Keratinocyte (primary cell): ENCODE results near the gene SESN3. TPM values are rescaled to one million over a fixed set of nuclear protein-coding genes. Genes with fewer than 3 reads are reported as not detected.

Source experiments
- DNase-seq: peaks from one replicate; pipeline ENCODE4 v3.0.0-alpha.2; 2011; ENCODE audit warnings: low read depth, missing footprints, low spot score
- FAIRE-seq: peaks from 2 replicates; lab custom pipeline; 2011; peaks lifted over from hg19 to GRCh38; lab: Jason Lieb, UNC
- H2AFZ ChIP-seq: 2 replicates; pipeline ENCODE4 v1.6.0; 2012; ENCODE audit warnings: low read length, control low read depth, inconsistent platforms; ENCODE audit not compliant: control insufficient read depth
- H3K27ac ChIP-seq: 2 replicates; pipeline ENCODE4 v1.5.1; 2011; ENCODE audit warnings: low read length; ENCODE audit not compliant: control insufficient read depth, insufficient read depth
- H3K27me3 ChIP-seq: 3 replicates; pipeline ENCODE4 v1.6.0; 2011; ENCODE audit warnings: low read length; ENCODE audit not compliant: control insufficient read depth, insufficient read depth; ENCODE audit errors: extremely low read depth
- H3K36me3 ChIP-seq, 2 experiments: 2 replicates in 1 of 2; 3 replicates in 1 of 2; pipeline ENCODE4 v1.5.1; 2011; ENCODE audit warnings: low read length in 2 of 2, mild to moderate bottlenecking in 1 of 2; ENCODE audit not compliant: control insufficient read depth in 2 of 2, insufficient read depth in 2 of 2; ENCODE audit errors: extremely low read depth in 1 of 2
- H3K4me1 ChIP-seq: 3 replicates; pipeline ENCODE4 v1.5.1; 2011; ENCODE audit warnings: low read length; ENCODE audit not compliant: control insufficient read depth, insufficient read depth; ENCODE audit errors: extremely low read depth
- H3K4me2 ChIP-seq: 3 replicates; pipeline ENCODE4 v1.6.0; 2011; ENCODE audit warnings: low read depth, low read length; ENCODE audit not compliant: control insufficient read depth, insufficient read depth; ENCODE audit errors: extremely low read depth
- H3K4me3 ChIP-seq, 3 experiments: fragments of 200-600 bp in 1 of 3; sonication (generic) in 1 of 3; 2 replicates in 2 of 3; 3 replicates in 1 of 3; pipeline ENCODE4 v1.5.1; 2011 to 2016; ENCODE audit warnings: low read length in 3 of 3, mild to moderate bottlenecking in 3 of 3, control low read depth in 2 of 3, inconsistent platforms in 1 of 3, low read depth in 1 of 3, mixed read lengths in 1 of 3, mixed run types in 1 of 3, moderate library complexity in 1 of 3; ENCODE audit not compliant: control insufficient read depth in 2 of 3, insufficient read depth in 2 of 3; ENCODE audit errors: extremely low read depth in 1 of 3
- H3K79me2 ChIP-seq: 2 replicates; pipeline ENCODE4 v1.6.0; 2012; ENCODE audit warnings: low read length; ENCODE audit not compliant: control insufficient read depth, insufficient read depth
- H3K9ac ChIP-seq: 3 replicates; pipeline ENCODE4 v1.6.0; 2011; ENCODE audit warnings: low read length; ENCODE audit not compliant: control insufficient read depth, insufficient read depth; ENCODE audit errors: extremely low read depth
- H3K9me1 ChIP-seq: 3 replicates; pipeline ENCODE4 v1.6.0; 2011; ENCODE audit warnings: low read length; ENCODE audit not compliant: control insufficient read depth, insufficient read depth; ENCODE audit errors: extremely low read depth
- H3K9me3 ChIP-seq: 2 replicates; pipeline ENCODE4 v1.5.1; 2012; ENCODE audit warnings: low read depth, low read length; ENCODE audit not compliant: control insufficient read depth
- H4K20me1 ChIP-seq: 3 replicates; pipeline ENCODE4 v1.6.0; 2011; ENCODE audit warnings: low read length; ENCODE audit not compliant: control insufficient read depth, insufficient read depth; ENCODE audit errors: extremely low read depth
- CTCF ChIP-seq, 3 experiments: IDR thresholded peaks in 1 of 3; conservative IDR thresholded peaks in 1 of 3; optimal IDR thresholded peaks in 1 of 3; 2 replicates in 2 of 3; 3 replicates in 1 of 3; pipeline versions ENCODE3 to v1.5.1; 2011; ENCODE audit warnings: low read length in 3 of 3, mild to moderate bottlenecking in 3 of 3, moderate library complexity in 2 of 3, control low read depth in 1 of 3, inconsistent platforms in 1 of 3; ENCODE audit not compliant: insufficient read depth in 2 of 3; ENCODE audit errors: extremely low read depth in 1 of 3
- EZH2 ChIP-seq: IDR thresholded peaks from one replicate; pipeline ENCODE4 v1.6.1; 2012; ENCODE audit warnings: inconsistent platforms, mild to moderate bottlenecking, low read length, moderate library complexity
- dilution Hi-C: fragments of 300-500 bp; cut with MboI; formaldehyde crosslinking; loops from one replicate; pipeline ENCODE4 v1.7.0; 2020; ENCODE audit warnings: low sequenced_read_pairs; ENCODE audit not compliant: extremely low pct_ligation_motif_present
- polyA plus RNA-seq, 5 experiments: library from polyadenylated mRNA; depleted of rRNA in 3 of 5; stranded (reverse) in 3 of 5; stranded (forward) in 1 of 5; unstranded in 1 of 5; fragments of >200 nt; gene quantifications; 1 replicate in 1 of 5; 2 replicates in 3 of 5; 3 replicates in 1 of 5; pipeline versions ENCODE4 v1.2.1 to v1.2.3, GENCODE V29; 2011 to 2012; ENCODE audit warnings: missing spikeins in 2 of 5, low read depth in 1 of 5, low replicate concordance in 1 of 5

SESN3 gene
- polyA plus RNA-seq, 1 donor (not counting 4 experiments of a cell fraction or from before 2014, with no cell fraction given) = 35.2 TPM

DNA sequence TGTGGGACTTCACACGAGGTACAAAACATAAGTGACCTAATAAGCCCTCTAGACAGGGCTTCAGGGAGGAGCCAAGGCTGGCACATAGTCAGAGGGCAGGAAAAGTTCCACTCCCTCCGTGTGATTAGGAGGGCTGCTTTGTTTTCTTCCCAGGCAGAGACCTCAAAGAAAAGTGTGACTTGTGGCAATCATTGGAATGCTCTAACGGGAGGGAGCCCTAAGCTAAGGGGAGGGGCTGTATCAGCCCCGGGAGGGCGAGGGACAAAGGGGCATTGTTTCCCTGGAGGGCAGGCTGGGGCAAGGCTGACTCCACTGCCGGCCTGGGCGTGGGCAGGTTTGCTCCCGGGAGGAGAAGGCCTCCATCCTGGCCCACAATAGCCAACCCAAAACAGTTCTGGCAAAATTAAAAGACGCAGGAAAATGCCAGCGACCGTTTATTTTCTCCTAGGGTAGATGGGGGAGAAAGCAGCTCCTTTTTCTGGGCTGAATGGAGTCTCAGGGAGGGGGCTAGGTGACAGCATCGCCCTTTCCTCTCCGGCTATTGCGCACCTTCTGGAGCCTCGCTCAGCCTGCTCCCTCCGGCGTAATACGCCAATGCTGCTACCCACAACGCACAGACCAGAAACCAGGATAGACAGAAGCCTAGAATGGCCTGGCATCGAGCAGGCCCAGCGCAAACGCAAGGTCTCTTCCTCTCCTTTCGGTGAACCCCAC lies 81.2 kb downstream of the SESN3 start:
- Histone ChIP-seq H3K9me3 (no peaks in the 10 kb centered on the region), H3K9me1 (no peaks in the 10 kb centered on the region), H3K27ac (peak overlapping the region; percentile 84), H3K79me2 (no peaks in the 10 kb centered on the region), H3K4me3 (peak overlapping the region; percentile 44 to 71 (median 57)), H3K4me1 (peaks cover 63% of the 10 kb centered on the region), H3K4me2 (peak overlapping the region; percentile 90), H3K9ac (peak overlapping the region; percentile 82), H2AFZ (peak overlapping the region; percentile 74), H3K27me3 (no peaks in the 10 kb centered on the region), H4K20me1 (no peaks in the 10 kb centered on the region), H3K36me3 (no peaks in the 10 kb centered on the region)
- DNase-seq (peak; percentile 68), FAIRE-seq (peak; percentile 39)
- no peak for TF ChIP-seq EZH2
- TF ChIP-seq CTCF (optimal IDR thresholded peaks at IDR 0.05 in 1 of 3, IDR thresholded peaks at IDR 0.05 in 1 of 3, conservative IDR thresholded peaks at IDR 0.05 in 1 of 3; ENCODE audit: extremely low read depth in 1 of 3, insufficient read depth in 2 of 3, low read length in 3 of 3) = no peak
- dilution Hi-C loops = no loop called here

DNA sequence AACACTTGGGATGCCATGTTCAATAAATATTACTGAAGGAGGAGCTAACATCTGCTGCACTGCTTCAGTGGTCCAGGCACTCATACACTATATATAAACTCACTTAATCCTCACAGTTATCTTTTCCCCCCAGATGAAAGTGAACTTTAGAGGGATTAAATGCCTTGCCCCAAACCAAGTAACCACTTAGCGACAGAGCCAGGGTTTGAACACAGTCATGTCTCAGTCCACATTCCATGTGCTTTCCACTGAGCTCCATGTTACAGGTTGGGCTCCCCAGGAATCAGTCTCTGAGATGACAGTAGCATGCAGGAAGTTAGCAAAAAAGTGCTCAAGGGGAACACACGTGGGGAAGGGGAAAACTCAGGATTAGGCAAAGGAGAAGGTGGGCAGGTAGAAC lies 82.1 kb downstream of the SESN3 start:
- Histone ChIP-seq H2AFZ (no peak overlapping the region), H3K9me3 (no peaks in the 10 kb centered on the region), H3K79me2 (no peaks in the 10 kb centered on the region), H4K20me1 (no peaks in the 10 kb centered on the region), H3K27ac (peak overlapping the region; percentile 41), H3K9me1 (no peaks in the 10 kb centered on the region), H3K36me3 (no peaks in the 10 kb centered on the region), H3K4me1 (peaks cover 63% of the 10 kb centered on the region), H3K9ac (no peak overlapping the region), H3K4me2 (no peak overlapping the region), H3K4me3 (no peak overlapping the region), H3K27me3 (no peaks in the 10 kb centered on the region)
- dilution Hi-C loops = no loop called here
- no peak for DNase-seq
- no peak for FAIRE-seq
- TF ChIP-seq CTCF (optimal IDR thresholded peaks at IDR 0.05 in 1 of 3, IDR thresholded peaks at IDR 0.05 in 1 of 3, conservative IDR thresholded peaks at IDR 0.05 in 1 of 3; ENCODE audit: extremely low read depth in 1 of 3, insufficient read depth in 2 of 3, low read length in 3 of 3) = no peak
